ENCODE data around the gene KCP.
A peak's percentile ranks its signal among the peaks of the same experiment; 100 is the strongest.

The KCP gene

GRCh38 chr7:128939075-128939860, 28.8 kb upstream of the KCP start:
- no peak for DNase-seq (ENCODE audit: low spot score)

- DNase-seq (ENCODE audit: low spot score): peak; percentile 39
These were observed 28.1 kb upstream of the KCP start for GRCh38 chr7:128938544-128939074.

GRCh38 chr7:128937647-128938543, 27.4 kb upstream of the KCP start, which contains the start of gene IRF5:
Gene IRF5 (plus strand): TSS chr7:128937927. CDS start chr7:128942082, 4,155 bp downstream.
- DNase-seq (ENCODE audit: low spot score): peak; percentile 86

- no peak for DNase-seq (ENCODE audit: low spot score)
These were observed 26.8 kb upstream of the KCP start for GRCh38 chr7:128937271-128937646.

GRCh38 chr7:128936798-128937197, 26.3 kb upstream of the KCP start:
- DNase-seq (ENCODE audit: low spot score): no peak

GRCh38 chr7:128935342-128935730, 24.8 kb upstream of the KCP start:
- DNase-seq (ENCODE audit: low spot score): no peak

- DNase-seq (ENCODE audit: low spot score): no peak
These were observed 24.1 kb upstream of the KCP start for GRCh38 chr7:128934361-128935341.

GRCh38 chr7:128933180-128933891, 22.8 kb upstream of the KCP start:
- DNase-seq (ENCODE audit: low spot score): no peak

- no peak for DNase-seq (ENCODE audit: low spot score)
These were observed 22.3 kb upstream of the KCP start for GRCh38 chr7:128932862-128933179.

- DNase-seq (ENCODE audit: low spot score): no peak
These were observed 21.7 kb upstream of the KCP start for GRCh38 chr7:128931965-128932861.

GRCh38 chr7:128931190-128931798, 20.8 kb upstream of the KCP start:
- no peak for DNase-seq (ENCODE audit: low spot score)

- DNase-seq (ENCODE audit: low spot score): no peak
These were observed 18.6 kb upstream of the KCP start for GRCh38 chr7:128928882-128929788.

- no peak for DNase-seq (ENCODE audit: low spot score)
These were observed 17.8 kb upstream of the KCP start for GRCh38 chr7:128928159-128928813.

GRCh38 chr7:128924707-128925588, 14.4 kb upstream of the KCP start:
- no peak for DNase-seq (ENCODE audit: low spot score)

- DNase-seq (ENCODE audit: low spot score): no peak
These were observed 12.9 kb upstream of the KCP start for GRCh38 chr7:128923411-128923800.

- no peak for DNase-seq (ENCODE audit: low spot score)
These were observed 12.2 kb upstream of the KCP start for GRCh38 chr7:128922496-128923410.

Measured in RKO (cell line).